Daoy (cell line): ENCODE measurements around the gene DNAJC17. TPM values are rescaled to one million over a fixed set of nuclear protein-coding genes. Genes with fewer than 3 reads are reported as not detected.

Experiments
- DNase-seq: peaks from one replicate; pipeline ENCODE4 v3.0.0-alpha.2; 2015; ENCODE audit warnings: low read depth
- total RNA-seq: library from RNA; depleted of rRNA; stranded (reverse); fragments of >200 nt; shearing (Covaris generic); gene quantifications from 2 replicates; pipeline ENCODE4 v1.2.3, GENCODE V29; 2014

The DNAJC17 gene
- total RNA-seq, 1 experiment from 2014 or later: 34.9 TPM

DNA sequence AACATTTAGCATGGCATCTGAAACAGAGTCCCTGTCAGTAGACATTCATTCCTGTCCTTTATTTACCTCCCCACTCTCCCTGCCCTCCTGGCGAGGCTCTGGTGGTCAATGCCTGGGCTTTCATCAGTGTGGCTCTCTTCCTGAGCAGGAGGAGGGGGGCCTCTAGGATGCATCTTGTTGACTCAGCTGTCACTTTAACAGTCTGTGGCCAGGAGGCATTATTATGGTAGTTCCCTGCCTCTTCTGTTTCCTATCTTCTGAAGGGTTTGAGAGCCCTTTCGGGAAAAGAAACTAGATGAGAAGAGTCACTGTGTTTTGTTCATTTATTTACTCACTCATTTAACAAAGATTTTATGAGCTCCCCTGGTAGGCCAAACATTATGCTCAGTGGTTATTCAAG, 23.6 kb upstream of the DNAJC17 start:
- no peak for DNase-seq

DNA sequence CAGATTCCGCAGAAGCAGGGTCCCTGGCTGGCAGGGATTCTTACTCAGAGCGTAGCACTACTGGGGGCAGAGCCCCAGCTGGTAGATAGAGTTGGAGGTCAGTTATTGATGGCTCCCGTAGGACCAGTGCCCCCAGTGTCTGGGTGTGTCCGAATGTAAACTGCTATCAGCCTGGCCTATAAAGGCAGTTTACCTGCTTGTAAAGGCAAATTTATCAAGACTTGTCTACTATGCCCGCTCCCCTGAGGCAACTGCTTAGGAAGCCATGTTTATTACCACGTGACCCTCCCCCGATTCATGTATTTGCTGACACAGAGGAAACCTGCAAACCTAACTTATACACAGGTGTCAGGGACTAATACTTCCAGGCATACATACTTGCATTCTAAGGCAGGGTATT, 21.8 kb upstream of the DNAJC17 start:
- DNase-seq: no peak

DNA sequence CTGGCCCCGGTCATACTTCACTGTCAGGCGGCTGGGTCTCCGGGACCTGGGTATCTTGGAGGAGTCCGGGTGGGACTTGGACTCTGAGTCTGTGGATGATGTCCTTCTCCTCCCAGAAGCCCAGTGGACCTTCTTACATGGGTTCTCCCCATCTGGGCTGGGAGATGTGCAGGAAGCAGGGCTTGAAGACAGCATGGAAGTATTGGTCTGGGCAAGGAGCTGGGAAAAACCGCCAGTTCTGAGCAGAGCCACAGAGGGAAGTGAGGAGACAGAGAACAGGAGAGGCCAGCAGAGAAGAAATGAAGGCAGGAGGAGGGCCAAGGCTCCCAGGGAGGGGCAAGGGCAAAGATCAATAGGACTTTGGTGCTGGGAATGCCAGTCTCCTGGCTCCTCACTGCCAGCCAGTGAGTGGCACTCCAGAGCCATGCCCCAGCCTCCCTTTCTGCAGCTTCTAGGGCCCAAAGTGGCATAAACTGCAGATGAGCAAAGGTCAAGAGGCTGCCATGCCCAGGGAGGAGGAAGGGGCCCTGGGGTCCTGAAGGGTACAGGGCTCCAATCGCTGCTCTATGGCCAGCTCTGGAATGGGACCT, 21.3 kb upstream of the DNAJC17 start, which contains the start of gene PPP1R14D:
TSS of gene PPP1R14D (minus strand) at position 262 of the 590 bp plus-strand sequence. CDS start at position 195, 67 bp downstream.
- DNase-seq: no peak

DNA sequence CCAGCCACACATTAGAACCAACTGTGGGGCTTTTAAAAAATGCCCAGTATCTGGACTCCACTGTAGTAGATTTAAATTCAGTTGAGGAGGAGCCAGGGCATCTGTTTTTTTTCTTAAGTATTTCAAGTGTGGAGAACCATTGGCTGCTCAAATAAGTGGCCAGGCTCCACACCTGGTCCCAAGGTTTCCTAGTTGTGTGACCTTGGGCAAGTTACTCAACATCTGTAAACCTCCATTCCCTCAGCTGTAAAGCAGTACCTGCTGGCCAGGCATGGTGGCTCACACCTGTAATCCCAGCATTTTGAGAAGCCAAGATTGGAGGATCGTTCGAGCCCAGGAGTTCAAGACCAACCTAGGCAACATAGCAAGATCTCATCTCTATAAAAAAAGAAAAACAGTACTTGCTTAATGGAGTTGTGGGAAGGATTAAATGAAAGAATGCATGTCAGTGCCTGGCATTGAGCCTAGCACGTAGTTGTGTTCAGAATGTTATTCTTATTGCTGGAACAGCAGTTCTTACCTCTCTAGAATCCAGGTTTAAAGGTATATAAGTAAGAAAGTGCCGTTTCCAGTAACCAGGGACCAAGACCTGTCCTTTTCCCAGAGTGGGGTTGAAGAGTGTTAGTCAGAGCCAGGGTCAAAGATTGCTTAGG, 19.3 kb upstream of the DNAJC17 start:
- no peak for DNase-seq

DNA sequence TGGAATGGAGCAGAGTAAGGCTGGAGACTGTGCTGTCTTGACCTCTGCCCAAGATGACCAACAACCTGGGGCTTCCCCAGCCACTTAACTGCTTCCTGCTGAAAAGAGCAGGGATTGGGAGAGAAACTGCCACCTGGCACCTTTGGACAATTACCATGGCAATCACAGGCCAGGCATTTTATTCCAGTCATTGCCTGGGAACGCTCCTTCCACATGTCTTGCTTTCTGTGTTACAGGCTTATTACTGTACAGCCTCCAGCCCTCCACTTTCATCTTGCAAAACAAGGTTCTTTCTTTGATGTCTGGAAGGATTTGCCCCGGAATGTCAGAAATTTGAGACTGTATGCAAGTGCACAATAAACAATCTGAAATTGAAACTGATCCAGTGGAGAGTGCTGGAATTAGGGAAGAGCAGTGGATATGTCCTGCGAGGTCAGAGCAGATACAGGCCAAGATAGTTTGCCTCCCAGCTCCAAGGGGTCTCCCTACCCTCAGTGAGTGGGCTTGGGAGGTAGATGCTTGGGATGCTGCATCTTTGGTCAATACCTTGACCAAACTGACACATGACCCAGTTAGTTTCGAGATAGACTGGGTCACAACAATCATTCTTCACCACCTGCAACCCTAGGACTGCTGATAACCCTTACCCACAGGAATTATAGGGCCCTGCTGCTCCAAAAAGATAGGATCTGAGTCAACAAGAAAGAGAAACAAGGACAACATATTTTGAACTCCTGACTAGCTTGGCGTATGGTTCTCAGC, 18.6 kb upstream of the DNAJC17 start:
- DNase-seq: peak; percentile 62

DNA sequence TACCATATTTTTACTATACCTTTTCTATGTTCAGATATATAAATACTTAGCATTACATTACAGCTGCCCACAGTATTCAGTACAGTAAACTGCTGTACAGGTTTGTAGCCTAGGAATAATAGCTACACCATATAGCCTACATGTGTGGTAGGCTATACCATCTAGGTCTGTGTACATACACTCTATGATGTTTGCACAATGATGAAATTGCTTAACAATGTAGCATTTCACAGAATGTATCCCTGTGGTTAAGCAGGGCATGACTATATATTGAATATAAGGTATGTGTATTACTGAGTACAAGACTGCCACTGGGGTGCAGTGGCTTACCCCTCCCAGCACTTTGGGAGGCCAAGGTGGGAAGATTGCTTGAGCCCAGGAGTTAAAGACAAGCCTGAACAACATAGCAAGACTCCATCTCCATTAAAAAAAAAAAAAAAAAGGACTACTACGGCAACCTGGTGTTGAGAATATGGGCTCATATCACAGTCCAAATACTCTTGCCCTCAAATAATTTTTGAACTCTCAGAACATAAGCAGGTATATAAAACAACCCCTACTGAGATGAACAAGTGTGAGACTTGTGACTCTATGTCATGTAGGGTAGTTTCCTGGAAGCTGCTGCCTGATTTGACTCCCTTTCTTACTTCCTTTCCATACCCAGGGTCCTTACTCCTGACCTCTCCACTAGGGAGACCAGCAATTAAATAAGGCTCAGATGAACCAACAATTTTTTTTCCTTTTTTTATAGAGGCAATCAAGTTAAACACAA, 16.5 kb upstream of the DNAJC17 start:
- DNase-seq: no peak

DNA sequence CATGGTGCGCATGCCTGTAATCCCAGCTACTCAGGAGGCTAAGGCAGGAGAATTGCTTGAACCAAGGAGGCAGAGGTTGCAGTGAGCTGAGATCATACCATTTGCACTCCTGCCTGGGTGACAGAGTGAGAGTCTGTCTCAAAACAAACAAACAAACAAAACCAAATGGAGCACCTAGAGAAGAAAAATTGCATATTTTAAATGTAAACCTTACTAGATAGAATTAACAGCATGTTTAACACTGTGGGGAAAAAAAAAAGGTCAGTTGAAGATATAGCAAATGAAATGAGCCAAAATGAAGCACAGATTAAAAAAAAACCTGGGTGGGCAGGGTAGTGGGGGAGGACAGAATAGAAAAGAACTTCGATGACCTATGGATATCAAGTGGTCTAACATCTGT, 13.9 kb upstream of the DNAJC17 start:
- DNase-seq: no peak

DNA sequence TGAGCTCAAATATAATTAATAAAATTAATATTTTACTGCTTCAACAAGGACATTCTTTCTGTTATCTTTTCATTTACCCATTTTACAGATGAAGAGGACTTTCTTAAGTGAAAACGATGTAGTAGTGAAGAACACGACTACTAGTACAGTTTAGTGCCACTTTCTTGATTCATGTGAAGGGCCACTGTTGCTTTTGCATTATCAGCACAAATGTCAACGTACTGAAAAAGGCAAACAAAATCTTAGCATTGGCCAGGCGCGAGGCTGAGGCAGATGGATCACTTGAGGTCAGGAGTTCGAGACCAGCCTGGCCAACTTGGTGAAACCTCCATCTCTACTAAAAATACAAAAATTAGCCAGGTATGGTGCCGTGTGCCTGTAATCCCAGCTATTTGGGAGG, 11.8 kb upstream of the DNAJC17 start:
- no peak for DNase-seq

DNA sequence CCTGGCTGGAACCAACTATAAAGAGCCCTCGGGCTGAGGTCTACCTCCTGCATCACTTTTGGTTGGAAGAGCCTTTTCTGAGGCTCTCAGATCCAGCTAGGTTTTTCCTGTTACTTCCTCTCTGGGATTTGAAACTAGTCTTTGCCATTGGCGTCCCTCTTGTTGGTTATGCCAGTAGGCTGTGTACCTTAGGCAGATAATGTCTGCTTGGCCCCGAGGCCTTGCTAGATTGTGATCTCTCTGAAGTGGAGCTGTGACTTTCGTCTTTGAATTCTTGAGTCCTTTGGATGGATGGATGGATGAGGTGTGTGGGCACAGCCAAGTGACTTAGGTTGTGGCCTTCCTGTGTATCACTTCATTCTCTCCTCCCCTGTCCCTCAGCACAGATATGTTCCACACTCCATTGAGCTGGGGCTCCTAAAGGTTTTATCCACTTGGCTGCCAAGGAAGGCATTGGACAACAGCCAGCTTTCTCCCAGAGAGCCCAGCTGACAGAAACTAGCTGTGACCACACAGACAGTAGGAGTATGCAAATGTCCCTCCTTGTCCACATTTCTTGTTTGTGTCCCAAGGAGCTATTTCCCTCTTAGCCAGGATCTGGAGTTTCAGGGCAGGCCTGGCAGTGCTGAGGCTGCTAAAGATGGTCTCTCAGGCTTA, 7.9 kb upstream of the DNAJC17 start:
- no peak for DNase-seq

DNA sequence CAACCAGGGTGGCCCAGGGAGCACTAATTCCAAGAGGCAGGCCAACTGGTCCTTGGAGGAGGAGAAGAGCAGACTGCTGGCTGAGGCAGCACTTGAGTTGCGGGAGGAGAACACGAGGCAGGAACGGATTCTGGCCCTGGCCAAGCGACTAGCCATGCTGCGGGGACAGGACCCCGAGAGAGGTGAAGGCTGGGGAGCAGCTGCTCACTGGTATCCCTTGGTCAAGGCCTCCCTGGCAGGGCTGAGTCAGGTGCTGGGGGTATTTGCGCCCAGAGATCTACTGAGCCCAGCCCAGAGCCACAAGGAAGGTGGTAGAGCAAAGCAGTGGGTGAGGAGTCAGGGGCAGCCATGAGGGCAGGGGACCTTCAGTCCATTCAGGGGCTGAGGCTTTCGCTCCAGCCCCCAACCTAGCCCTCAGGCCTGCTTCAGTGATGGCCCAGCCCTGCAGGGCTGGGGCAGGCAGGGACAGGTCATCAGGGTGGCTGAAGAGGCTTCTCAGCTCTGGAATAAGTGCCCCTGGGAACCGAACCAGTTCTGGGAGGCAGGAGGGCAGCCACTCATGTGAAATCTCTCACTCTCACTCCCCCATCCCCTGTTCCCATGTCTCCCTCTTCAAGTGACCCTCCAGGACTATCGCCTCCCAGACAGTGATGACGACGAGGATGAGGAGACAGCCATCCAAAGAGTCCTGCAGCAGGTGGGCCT, 5.6 kb upstream of the DNAJC17 start:
- no peak for DNase-seq

DNA sequence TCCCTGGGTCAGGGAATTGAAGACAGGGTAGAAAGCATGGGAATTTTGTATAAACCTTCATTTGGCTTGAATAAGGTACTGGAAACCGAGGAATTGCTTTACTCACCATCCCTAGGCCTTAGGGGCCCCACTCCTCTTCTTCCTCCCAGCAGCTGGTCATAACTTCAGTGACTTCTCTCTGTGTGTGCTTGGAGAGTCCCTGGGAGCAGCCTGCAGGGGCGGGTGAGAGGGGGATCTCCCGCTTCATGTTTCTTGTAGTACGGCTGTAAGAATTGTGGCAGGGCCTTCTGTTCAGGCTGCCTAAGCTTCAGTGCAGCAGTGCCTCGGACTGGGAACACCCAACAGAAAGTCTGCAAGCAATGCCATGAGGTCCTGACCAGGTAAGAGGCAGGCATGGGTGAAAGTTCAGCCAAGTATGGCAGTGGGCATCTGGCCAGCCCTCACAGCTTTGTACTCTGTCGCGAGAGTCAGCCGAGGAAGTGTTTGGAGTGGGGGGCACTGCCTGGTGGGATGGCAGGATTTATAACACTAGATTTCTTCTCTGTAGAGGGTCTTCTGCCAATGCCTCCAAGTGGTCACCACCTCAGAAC, 1.7 kb upstream of the DNAJC17 start:
- no peak for DNase-seq

DNA sequence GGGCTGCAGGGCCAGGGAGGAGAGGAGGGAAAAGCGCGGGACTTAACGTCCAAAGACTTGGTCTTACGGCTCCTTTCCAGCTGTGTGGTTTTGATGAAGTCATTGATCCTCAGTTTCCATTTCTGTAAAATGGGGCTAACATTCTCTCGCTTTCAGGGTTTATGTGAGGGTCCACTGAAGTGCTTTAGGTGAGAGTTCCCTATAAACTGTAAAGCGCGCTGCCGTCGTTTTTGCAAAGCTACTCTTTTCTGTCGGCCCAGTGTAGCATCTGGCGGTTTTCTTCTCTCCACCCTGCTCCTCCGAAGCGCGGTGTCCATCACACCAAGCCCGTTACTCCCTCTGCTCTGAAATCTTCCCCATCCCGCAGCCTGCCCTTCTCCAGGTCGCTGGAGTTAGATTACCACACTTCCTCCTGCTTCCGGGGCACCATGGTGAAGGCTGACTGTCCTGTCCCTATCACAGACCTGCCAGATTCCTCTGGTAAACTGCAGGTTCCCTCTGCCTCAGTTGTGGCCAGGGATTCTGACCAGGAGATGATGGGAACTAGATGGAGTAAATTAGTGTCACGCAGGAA, 702 bp upstream of the DNAJC17 start:
- peak; percentile 21 for DNase-seq

DNA sequence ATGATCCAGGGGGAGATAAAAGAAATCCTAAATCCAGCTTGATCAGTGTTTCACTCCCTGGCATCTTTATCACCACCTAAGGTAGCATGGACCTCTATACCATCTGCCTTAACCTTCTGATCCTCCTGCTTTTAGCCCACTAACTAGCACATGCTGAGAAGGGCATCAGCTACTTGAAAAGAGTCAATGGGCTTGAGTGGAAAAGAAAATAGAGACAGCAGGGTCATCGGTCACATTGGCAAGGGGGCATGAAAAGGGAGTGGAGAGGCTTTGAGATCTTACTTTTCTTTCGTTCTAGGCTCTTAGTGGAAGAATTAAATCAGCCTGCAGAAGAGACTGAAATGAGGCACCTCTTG, 623 bp downstream of the DNAJC17 start:
- no peak for DNase-seq

DNA sequence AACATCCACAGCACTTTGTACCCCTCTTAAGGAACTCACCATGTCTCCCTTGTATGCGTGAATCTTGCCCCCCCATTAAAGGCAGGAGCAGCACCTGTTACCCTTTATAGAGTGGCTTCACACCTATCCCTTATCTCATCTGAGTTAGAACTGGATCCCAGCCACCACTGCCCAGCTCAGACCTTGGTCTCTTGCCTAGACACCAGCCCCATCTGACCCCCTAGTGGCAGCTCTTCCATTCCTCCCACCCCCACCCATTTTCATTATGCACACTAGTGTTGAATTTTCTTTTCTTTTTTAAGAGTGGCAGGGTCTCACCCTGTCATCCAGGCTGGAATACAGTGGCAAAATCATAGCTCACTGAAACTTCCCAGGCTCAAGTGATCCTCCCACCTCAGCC, 3.6 kb downstream of the DNAJC17 start:
- DNase-seq: no peak

DNA sequence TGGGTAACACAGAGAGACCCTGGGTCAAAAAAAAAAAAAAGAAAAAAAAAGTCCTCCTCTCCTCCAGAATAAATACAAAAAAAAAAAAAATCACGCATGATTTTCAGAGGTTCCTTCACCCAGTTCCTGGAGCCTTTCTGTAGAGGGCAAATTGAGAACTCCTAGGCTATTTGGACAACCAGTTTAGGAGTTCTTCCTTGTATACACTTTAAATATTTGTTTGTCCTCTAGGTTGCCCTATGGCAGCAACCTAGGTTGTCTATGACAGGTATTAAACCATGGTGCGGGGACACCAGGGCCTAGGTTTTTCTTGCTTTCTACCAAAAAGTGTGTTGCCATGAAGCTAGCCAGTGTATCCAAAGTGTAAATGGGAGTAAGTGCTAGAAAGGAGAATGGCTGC, 4.2 kb downstream of the DNAJC17 start:
- DNase-seq: no peak

DNA sequence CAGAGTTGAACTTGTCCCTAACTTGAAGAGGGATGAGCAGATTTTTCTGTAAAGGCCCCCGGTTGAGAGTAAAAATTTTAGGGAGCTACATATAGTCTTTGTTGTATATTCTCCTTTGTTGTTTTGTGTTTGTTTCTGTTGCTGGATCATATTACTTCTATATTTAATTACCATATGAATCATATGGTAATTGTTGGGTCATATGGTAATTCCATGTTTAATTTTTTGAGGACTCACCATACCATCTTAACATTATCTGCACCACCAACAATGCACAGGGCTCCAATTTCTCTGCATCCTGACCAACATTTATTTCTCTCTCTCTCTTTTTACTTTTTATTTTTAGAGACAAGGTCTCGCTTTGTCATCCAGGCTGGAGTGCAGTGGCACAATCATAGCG, 7.8 kb downstream of the DNAJC17 start:
- DNase-seq: no peak

DNA sequence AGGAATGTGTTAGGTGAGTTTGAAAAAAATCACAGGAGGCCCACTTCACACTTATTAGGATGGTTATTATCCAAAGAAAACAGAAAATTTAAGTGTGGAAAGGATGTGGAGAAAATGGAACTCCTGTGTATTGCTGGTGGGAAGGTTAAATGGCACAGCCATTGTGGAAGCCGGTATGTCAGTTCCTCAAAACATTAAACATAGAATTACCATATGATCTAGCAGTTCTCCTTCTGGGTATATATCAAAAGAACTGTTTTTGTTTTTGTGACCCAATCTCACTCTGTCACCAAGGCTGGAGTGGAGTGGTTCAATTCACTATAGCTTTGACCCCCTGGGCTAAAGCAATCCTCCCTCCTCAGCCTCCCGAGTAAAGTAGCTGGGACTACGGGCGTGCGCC, 10.8 kb downstream of the DNAJC17 start:
- no peak for DNase-seq

DNA sequence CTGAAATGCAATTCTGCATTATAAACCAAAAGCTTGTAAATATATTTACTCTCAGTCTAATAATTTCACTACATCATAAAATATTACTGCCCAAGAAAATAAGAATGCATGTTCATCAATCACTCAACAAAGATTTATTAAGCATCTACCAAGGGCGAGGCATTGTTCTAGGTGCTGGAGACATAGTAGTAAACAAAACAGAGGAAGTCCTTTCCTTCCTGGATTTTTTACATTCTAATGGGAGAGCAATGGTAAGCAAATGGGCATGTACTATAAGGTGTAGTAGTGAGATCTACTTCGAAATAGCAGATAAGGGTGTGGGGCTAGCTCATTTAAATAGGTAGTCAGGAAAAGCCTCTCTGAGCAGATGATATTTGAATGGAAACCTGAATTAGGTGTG, 11.2 kb downstream of the DNAJC17 start:
- no peak for DNase-seq

DNA sequence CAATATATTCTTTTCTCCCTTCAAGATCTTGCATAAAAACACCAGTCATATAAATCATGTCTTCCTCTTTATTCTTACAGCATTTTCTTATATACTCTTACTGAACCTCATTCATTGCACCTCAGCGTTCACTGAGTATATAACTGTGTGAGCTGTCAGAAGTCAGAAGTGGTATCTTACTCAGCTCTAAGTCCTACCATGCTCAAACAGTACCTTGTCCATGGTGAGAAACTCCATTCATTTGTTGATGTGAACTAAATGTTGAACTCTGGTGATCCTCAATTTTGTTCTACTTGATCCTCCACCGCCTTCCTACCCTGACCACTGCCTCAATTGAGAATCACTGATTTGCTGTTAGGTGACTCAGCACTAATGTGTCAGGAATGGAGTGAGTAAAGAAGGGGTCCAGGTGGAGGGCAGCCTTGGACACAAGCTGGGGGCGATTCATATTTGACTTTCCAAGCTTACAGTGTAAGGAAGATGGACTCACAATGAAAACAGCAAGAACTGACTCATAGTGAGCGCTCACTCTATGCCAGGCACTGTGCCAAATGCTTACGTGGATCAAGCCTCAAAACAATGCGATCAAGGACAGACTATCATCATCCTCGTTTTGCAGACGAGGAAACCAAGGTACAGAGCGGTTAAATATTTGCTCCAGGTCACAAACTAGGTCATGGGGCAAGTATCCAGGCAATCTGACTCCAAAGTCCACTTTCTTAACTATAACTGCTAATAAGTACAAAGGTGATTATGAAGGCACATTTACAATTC, 13.9 kb downstream of the DNAJC17 start:
- DNase-seq: peak; percentile 93

DNA sequence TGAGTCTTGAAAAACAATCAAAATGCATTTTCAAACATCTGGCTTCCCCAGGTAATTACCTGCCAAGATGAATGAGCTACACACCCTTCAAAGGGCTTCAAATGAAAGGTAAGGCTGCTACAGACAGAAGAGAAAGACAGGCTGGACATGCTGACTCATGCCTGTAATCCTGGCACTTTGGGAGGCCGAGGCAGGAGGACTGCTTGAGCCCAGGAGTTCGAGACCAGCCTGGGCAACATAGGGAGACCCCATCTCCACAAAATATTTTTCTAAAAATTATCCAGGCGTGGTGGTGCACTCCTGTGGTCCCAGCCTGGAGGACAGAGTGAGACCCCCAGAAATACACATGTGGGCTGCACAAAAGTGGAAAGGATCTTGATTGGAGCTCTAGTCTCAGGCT, 14.9 kb downstream of the DNAJC17 start:
- DNase-seq: no peak
